Measurements from ENCODE around the gene VAV3.
"Not testable (repeated sequence)": the region's sequence is repeated elsewhere in the genome, so short reads cannot be mapped to it uniquely, and the experiment has no call there.

VAV3 gene

DNA sequence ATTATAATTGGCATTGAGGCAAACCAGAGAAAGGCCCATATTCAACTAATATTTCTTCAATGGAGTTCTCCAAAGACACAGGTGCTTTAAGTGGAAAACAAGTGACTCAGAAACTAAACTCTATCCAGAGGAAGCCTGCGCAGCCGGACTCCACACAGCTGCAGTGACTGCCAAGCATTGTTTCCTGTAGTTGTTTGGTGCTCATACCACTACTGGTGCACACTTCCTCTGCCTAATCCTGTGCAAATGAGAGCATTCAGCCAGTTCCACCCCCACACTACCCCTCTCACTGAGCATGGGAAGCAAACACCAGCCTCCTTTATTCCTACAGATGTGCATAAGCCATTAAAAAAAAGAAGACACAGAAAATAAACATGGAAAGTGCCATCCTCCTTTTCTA, 102.9 kb downstream of the VAV3 start:
- DNase-seq (ENCODE audit: low read depth in 1 of 2, low spot score in 1 of 2) = no peak
- Histone ChIP-seq H3K27me3 (ENCODE audit: insufficient read depth, poor library complexity, severe bottlenecking) (no peaks in the 10 kb centered on the region), H3K27ac (replicated peaks) (no peak overlapping the region), H3K4me3 (replicated peaks; ENCODE audit: insufficient read depth, low read length) (no peak overlapping the region)
- TF ChIP-seq, protein P1, sequence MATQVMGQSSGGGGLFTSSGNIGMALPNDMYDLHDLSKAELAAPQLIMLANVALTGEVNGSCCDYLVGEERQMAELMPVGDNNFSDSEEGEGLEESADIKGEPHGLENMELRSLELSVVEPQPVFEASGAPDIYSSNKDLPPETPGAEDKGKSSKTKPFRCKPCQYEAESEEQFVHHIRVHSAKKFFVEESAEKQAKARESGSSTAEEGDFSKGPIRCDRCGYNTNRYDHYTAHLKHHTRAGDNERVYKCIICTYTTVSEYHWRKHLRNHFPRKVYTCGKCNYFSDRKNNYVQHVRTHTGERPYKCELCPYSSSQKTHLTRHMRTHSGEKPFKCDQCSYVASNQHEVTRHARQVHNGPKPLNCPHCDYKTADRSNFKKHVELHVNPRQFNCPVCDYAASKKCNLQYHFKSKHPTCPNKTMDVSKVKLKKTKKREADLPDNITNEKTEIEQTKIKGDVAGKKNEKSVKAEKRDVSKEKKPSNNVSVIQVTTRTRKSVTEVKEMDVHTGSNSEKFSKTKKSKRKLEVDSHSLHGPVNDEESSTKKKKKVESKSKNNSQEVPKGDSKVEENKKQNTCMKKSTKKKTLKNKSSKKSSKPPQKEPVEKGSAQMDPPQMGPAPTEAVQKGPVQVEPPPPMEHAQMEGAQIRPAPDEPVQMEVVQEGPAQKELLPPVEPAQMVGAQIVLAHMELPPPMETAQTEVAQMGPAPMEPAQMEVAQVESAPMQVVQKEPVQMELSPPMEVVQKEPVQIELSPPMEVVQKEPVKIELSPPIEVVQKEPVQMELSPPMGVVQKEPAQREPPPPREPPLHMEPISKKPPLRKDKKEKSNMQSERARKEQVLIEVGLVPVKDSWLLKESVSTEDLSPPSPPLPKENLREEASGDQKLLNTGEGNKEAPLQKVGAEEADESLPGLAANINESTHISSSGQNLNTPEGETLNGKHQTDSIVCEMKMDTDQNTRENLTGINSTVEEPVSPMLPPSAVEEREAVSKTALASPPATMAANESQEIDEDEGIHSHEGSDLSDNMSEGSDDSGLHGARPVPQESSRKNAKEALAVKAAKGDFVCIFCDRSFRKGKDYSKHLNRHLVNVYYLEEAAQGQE (IDR thresholded peaks at IDR 0.05; ENCODE audit: insufficient replicate concordance, low read depth) = no peak
- TF ChIP-seq POLR2AphosphoS5 (IDR thresholded peaks at IDR 0.05; ENCODE audit: low read depth) = no peak
- TF ChIP-seq SPI1 (IDR thresholded peaks at IDR 0.05; ENCODE audit: borderline replicate concordance, low read depth) = no peak
- TF ChIP-seq, protein P2, sequence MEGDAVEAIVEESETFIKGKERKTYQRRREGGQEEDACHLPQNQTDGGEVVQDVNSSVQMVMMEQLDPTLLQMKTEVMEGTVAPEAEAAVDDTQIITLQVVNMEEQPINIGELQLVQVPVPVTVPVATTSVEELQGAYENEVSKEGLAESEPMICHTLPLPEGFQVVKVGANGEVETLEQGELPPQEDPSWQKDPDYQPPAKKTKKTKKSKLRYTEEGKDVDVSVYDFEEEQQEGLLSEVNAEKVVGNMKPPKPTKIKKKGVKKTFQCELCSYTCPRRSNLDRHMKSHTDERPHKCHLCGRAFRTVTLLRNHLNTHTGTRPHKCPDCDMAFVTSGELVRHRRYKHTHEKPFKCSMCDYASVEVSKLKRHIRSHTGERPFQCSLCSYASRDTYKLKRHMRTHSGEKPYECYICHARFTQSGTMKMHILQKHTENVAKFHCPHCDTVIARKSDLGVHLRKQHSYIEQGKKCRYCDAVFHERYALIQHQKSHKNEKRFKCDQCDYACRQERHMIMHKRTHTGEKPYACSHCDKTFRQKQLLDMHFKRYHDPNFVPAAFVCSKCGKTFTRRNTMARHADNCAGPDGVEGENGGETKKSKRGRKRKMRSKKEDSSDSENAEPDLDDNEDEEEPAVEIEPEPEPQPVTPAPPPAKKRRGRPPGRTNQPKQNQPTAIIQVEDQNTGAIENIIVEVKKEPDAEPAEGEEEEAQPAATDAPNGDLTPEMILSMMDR (IDR thresholded peaks at IDR 0.05; ENCODE audit: insufficient read depth, low read length) = no peak
- no peak for TF ChIP-seq GABPA (IDR thresholded peaks at IDR 0.05; ENCODE audit: low read depth)

DNA sequence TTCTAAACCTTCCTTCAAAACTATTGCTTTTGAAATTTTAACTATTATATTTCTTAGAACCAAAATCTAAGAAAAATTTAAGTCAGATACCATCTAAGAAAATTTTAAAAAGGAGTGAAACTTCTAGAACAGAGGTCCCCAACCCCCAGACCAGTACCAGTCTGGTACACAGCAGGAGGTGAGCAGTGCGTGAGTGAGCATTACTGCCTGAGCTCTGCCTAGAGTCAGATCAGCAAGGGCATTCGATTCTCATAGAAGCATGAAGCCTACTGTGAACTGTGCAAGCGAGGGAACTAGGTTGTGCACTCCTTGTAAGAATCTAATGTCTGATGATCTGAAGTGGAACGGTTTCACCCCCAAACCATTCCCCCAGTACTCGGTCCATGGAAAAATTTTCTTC, 106.7 kb downstream of the VAV3 start:
- H3K27me3 ChIP-seq (ENCODE audit: insufficient read depth, poor library complexity, severe bottlenecking) = no peaks in the 10 kb centered on the region
- no peak for DNase-seq (ENCODE audit: low read depth in 1 of 2, low spot score in 1 of 2)
- H3K27ac ChIP-seq (replicated peaks) = no peak overlapping the region
- TF ChIP-seq GABPA (IDR thresholded peaks at IDR 0.05; ENCODE audit: low read depth) (no peak), POLR2AphosphoS5 (IDR thresholded peaks at IDR 0.05; ENCODE audit: low read depth) (no peak), SPI1 (IDR thresholded peaks at IDR 0.05; ENCODE audit: borderline replicate concordance, low read depth) (no peak)
- TF ChIP-seq, protein P2 (IDR thresholded peaks at IDR 0.05; ENCODE audit: insufficient read depth, low read length) = no peak
- TF ChIP-seq, protein P1 (IDR thresholded peaks at IDR 0.05; ENCODE audit: insufficient replicate concordance, low read depth) = no peak
- H3K4me3 ChIP-seq (replicated peaks; ENCODE audit: insufficient read depth, low read length) = no peak overlapping the region

DNA sequence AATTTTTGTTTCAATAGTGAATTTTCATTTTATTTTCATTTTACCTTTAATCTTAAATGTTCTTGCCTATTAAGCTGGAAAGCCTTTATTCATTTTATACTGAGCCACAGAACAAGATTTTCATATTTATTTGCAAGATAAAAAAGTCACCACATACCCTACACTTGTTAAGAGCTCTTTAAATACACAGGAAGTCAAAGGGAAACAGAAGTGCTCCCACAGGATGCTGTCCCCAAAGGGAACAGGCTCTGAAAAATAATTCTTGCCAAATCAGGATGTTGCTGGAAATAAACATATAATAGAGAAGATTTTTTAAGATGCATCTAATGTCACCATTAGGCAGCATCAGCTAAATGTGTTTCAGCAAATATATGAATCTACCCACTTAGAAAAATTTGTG, 113.6 kb downstream of the VAV3 start:
- no peak overlapping the region for H3K27ac ChIP-seq (replicated peaks)
- H3K27me3 ChIP-seq (ENCODE audit: insufficient read depth, poor library complexity, severe bottlenecking) = no peaks in the 10 kb centered on the region
- no peak for DNase-seq (ENCODE audit: low read depth in 1 of 2, low spot score in 1 of 2)
- TF ChIP-seq POLR2AphosphoS5 (IDR thresholded peaks at IDR 0.05; ENCODE audit: low read depth) (no peak), SPI1 (IDR thresholded peaks at IDR 0.05; ENCODE audit: borderline replicate concordance, low read depth) (no peak), GABPA (IDR thresholded peaks at IDR 0.05; ENCODE audit: low read depth) (no peak)
- TF ChIP-seq, protein P1 (IDR thresholded peaks at IDR 0.05; ENCODE audit: insufficient replicate concordance, low read depth) = no peak
- TF ChIP-seq, protein P2 (IDR thresholded peaks at IDR 0.05; ENCODE audit: insufficient read depth, low read length) = no peak
- H3K4me3 ChIP-seq (replicated peaks; ENCODE audit: insufficient read depth, low read length) = no peak overlapping the region

DNA sequence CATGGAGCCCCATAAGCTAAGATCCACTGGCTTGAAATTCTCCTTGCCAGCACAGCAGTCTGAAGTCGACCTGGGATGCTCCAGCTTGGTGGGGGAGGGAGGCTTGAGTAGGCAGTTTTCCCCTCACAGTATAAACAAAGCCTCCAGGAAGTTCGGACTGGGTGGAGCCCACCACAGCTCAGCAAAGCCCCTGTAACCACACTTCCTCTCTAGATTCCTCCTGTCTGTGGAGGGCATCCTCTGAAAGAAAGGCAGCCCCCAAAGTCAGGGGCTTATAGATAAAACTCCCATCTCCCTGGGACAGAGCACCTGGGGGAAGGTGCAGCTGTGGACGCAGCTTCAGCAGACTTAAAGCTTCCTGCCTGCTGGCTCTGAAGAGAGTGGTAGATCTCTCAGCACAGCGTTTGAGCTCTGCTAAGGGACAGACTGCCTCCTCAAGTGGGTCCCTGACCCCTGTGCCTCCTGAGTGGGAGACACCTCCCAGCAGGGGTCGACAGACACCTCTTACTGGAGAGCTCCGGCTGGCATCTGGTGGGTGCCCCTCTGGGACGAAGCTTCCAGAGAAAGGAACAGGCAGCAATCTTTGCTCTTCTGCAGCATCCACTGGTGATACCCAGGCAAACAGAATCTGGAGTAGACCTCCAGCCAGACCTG, 120.3 kb downstream of the VAV3 start:
- DNase-seq (ENCODE audit: low read depth in 1 of 2, low spot score in 1 of 2) = not testable (repeated sequence)

More for the DNA sequence above, 120.3 kb downstream of the VAV3 start:
- H3K27me3 ChIP-seq (ENCODE audit: insufficient read depth, poor library complexity, severe bottlenecking); H3K27ac ChIP-seq (replicated peaks); H3K4me3 ChIP-seq (replicated peaks; ENCODE audit: insufficient read depth, low read length): not testable (repeated sequence)
